PC-9 (cell line): ENCODE results near the gene PTAFR. TPM values are rescaled to one million over a fixed set of nuclear protein-coding genes. Genes with fewer than 3 reads are reported as not detected.
A peak's percentile ranks its signal among the peaks of the same experiment; 100 is the strongest.

Experiments used
- Bru-seq: library from RNA; stranded (reverse); fragments of 400-500 nt; gene quantifications from one replicate; lab custom pipeline; 2021; lab: Mats Ljungman, UMichigan
- BruChase-seq, 2 experiments: library from RNA; stranded (reverse); fragments of 400-500 nt; gene quantifications; one replicate each; lab custom pipeline; 2021; lab: Mats Ljungman, UMichigan
- BruUV-seq: library from RNA; stranded (reverse); fragments of 400-500 nt; replicated peaks from 2 replicates; lab custom pipeline; 2021; lab: Mats Ljungman, UMichigan
- CTCF ChIA-PET: fragments of 300-600 bp; sonication (Branson Sonifier 250); formaldehyde crosslinking; loops from one replicate; lab custom pipeline; 2022; ENCODE audit warnings: antibody characterized with exemption; lab: Charles Lee
- POLR2A ChIA-PET: fragments of 300-600 bp; sonication (Branson Sonifier 250); formaldehyde crosslinking; loops from one replicate; lab custom pipeline; 2022; ENCODE audit warnings: antibody characterized with exemption; ENCODE audit not compliant: unreplicated experiment; lab: Charles Lee
- DNase-seq, 2 experiments: peaks; one replicate each; pipeline versions ENCODE4 v3.0.0 to v3.0.0-alpha.2; 2015 to 2022; ENCODE audit warnings: mixed read lengths in 1 of 2
- H2AFZ ChIP-seq: fragments of 200-600 bp; sonication (generic); 2 replicates; pipeline ENCODE4 v1.8.1; 2017; ENCODE audit warnings: antibody characterized with exemption
- H3F3A ChIP-seq: fragments of 200-600 bp; sonication (generic); 2 replicates; pipeline ENCODE4 v1.8.1; 2017; ENCODE audit warnings: antibody characterized with exemption, mild to moderate bottlenecking, low read depth; ENCODE audit not compliant: insufficient read depth
- H3K27ac ChIP-seq: fragments of 200-600 bp; sonication (generic); 2 replicates; pipeline ENCODE4 v1.6.1; 2016; ENCODE audit warnings: mixed run types
- H3K27me3 ChIP-seq: fragments of 200-600 bp; sonication (generic); 2 replicates; pipeline ENCODE4 v1.6.1; 2016; ENCODE audit warnings: low read depth, mixed run types; ENCODE audit not compliant: insufficient read depth
- H3K36me3 ChIP-seq: fragments of 200-600 bp; sonication (generic); 2 replicates; pipeline ENCODE4 v1.6.1; 2016; ENCODE audit warnings: low read depth, mixed run types
- H3K4me1 ChIP-seq: fragments of 200-600 bp; sonication (generic); replicated peaks from 2 replicates; pipeline ENCODE4 v1.6.1; 2016; ENCODE audit warnings: mixed run types; ENCODE audit not compliant: insufficient read depth
- H3K4me2 ChIP-seq: fragments of 200-600 bp; sonication (generic); 2 replicates; pipeline ENCODE4 v1.6.1; 2017; ENCODE audit warnings: mixed run types
- H3K4me3 ChIP-seq: fragments of 200-600 bp; sonication (generic); 2 replicates; pipeline ENCODE4 v1.6.1; 2016; ENCODE audit warnings: mixed run types
- H3K79me2 ChIP-seq: fragments of 200-600 bp; sonication (generic); 2 replicates; pipeline ENCODE4 v1.6.1; 2017; ENCODE audit warnings: low read depth, mixed run types
- H3K9me2 ChIP-seq: fragments of 200-600 bp; sonication (generic); 2 replicates; pipeline ENCODE4 v1.8.1; 2017; ENCODE audit warnings: mild to moderate bottlenecking; ENCODE audit not compliant: insufficient read depth
- H3K9me3 ChIP-seq: fragments of 200-600 bp; sonication (generic); 2 replicates; pipeline ENCODE4 v1.8.1; 2016; ENCODE audit warnings: low read depth; ENCODE audit not compliant: insufficient read depth
- H4K20me1 ChIP-seq: fragments of 200-600 bp; sonication (generic); 2 replicates; pipeline ENCODE4 v1.8.1; 2017; ENCODE audit not compliant: insufficient read depth
- CTCF ChIP-seq: fragments of 200-600 bp; sonication (generic); conservative IDR thresholded peaks from 2 replicates; pipeline ENCODE4 v1.6.1; 2017; ENCODE audit warnings: mixed run types, antibody characterized with exemption, mild to moderate bottlenecking, moderate library complexity
- EZH2 ChIP-seq: fragments of 200-600 bp; sonication (generic); IDR thresholded peaks from 2 replicates; pipeline ENCODE4 v1.8.0; 2017; ENCODE audit warnings: antibody characterized with exemption, low read depth
- intact Hi-C: fragments of 100-400 bp; cut with micrococcal nuclease; formaldehyde crosslinking; loops from one replicate; pipeline ENCODE4 v1.10.0; 2022; ENCODE audit not compliant: unreplicated experiment
- long read RNA-seq: library from polyadenylated mRNA; stranded (forward); transcript quantifications from one replicate; pipeline ENCODE4 v2.0.0, GENCODE V29; 2022
- total RNA-seq: library from RNA; stranded (reverse); gene quantifications from 2 replicates; pipeline ENCODE4 v1.2.3, GENCODE V29; 2021

The PTAFR gene, protein sequence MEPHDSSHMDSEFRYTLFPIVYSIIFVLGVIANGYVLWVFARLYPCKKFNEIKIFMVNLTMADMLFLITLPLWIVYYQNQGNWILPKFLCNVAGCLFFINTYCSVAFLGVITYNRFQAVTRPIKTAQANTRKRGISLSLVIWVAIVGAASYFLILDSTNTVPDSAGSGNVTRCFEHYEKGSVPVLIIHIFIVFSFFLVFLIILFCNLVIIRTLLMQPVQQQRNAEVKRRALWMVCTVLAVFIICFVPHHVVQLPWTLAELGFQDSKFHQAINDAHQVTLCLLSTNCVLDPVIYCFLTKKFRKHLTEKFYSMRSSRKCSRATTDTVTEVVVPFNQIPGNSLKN
- total RNA-seq = 7.6 and 12.2 TPM in 2 replicates
- percentile 52 among the genes with signal in this experiment for Bru-seq, nascent RNA
- BruChase-seq, experiment 1, labeled RNA remaining after a 2-hour chase = percentile 50 among the genes with signal in this experiment
- percentile 59 among the genes with signal in this experiment for BruChase-seq, experiment 2, labeled RNA remaining after a 6-hour chase
- long read RNA-seq, full-length matches to known transcripts = 12 of 22 reads
- long read RNA-seq, partial matches to known transcripts = 0 of 22 reads
- long read RNA-seq, other reads (novel, unspliced or antisense) = 10 of 22 reads

- Histone ChIP-seq H3K4me3 (no peak within 1 kb of the TSS), H4K20me1 (no peaks in the 10 kb centered on the region), H3K9me3 (no peaks in the 10 kb centered on the region), H3K36me3 (no peaks in the 10 kb centered on the region), H3K27me3 (no peaks in the 10 kb centered on the region), H3K4me1 (no peaks in the 10 kb centered on the region), H3F3A (no peaks in the 10 kb centered on the region), H3K9me2 (no peaks in the 10 kb centered on the region), H3K79me2 (no peaks in the 10 kb centered on the region), H3K27ac (no peak within 1 kb of the TSS), H2AFZ (no peak within 1 kb of the TSS), H3K4me2 (no peak within 1 kb of the TSS)
- ChIA-PET POLR2A (no interaction called here), CTCF (no interaction called here)
- intact Hi-C loops = no loop called here
- TF ChIP-seq CTCF (no peak), EZH2 (no peak)
- no TSS peak for BruUV-seq
- DNase-seq = no peak
These were observed at the start of gene PTAFR for GRCh38 chr1:28176492-28177470. PTAFR (minus strand) TSS chr1:28176690; CDS start chr1:28151021, 25,669 bp downstream.

- H3F3A ChIP-seq = no peaks in the 10 kb centered on the region; the same call in 1 of the 2 replicates
- CTCF ChIA-PET = no interaction called here
- no peaks in the 10 kb centered on the region for H3K9me3 ChIP-seq
- no peaks in the 10 kb centered on the region for H3K27me3 ChIP-seq
- no peak for DNase-seq
- H3K4me3 ChIP-seq = no peak overlapping the region
- no TSS peak for BruUV-seq
- TF ChIP-seq EZH2 (no peak), CTCF (no peak)
- no peak overlapping the region for H3K4me2 ChIP-seq
- H2AFZ ChIP-seq = no peak overlapping the region
- no peaks in the 10 kb centered on the region for H3K9me2 ChIP-seq
- no peaks in the 10 kb centered on the region for H3K4me1 ChIP-seq
- no peak overlapping the region for H3K27ac ChIP-seq
- H3K36me3 ChIP-seq = no peaks in the 10 kb centered on the region; the same call in 1 of the 2 replicates
- POLR2A ChIA-PET = no interaction called here
- intact Hi-C loops = no loop called here
- no peaks in the 10 kb centered on the region for H4K20me1 ChIP-seq
- no peaks in the 10 kb centered on the region; the same call in 1 of the 2 replicates for H3K79me2 ChIP-seq
These were observed 36.8 kb upstream of the PTAFR start for GRCh38 chr1:28213315-28213714.

- Histone ChIP-seq H3K4me2 (no peak overlapping the region), H3K79me2 (no peaks in the 10 kb centered on the region; the same call in 1 of the 2 replicates), H4K20me1 (no peaks in the 10 kb centered on the region), H3K9me2 (no peaks in the 10 kb centered on the region), H3K36me3 (no peaks in the 10 kb centered on the region; the same call in 1 of the 2 replicates), H3K27ac (no peak overlapping the region), H3K4me1 (no peaks in the 10 kb centered on the region), H3K9me3 (no peaks in the 10 kb centered on the region), H3F3A (no peaks in the 10 kb centered on the region; the same call in 1 of the 2 replicates), H2AFZ (no peak overlapping the region), H3K4me3 (no peak overlapping the region), H3K27me3 (no peaks in the 10 kb centered on the region)
- intact Hi-C loops = loop anchor here (1.0 to 10.0 kb wide), 3 partner anchors 118 to 351 kb away; no protein-coding TSS in a partner anchor
- no peak for DNase-seq
- no TSS peak for BruUV-seq
- no peak for TF ChIP-seq CTCF
- no peak for TF ChIP-seq EZH2
- ChIA-PET POLR2A (no interaction called here), CTCF (interaction anchor here (0.6 kb wide), 1 partner anchor 158 kb away, joined by 4 read pairs; no protein-coding TSS in a partner anchor)
These were observed 33.2 kb upstream of the PTAFR start for GRCh38 chr1:28209700-28210099.
